Mucosa of stomach (tissue), 1 donor: Measurements from ENCODE around the gene CD3D.

Experiments
- H3K27me3 ChIP-seq: one replicate; pipeline ENCODE4 v1.7.0; 2013; ENCODE audit warnings: mild to moderate bottlenecking, low read length; ENCODE audit not compliant: control insufficient read depth, insufficient read depth
- H3K36me3 ChIP-seq: one replicate; pipeline ENCODE4 v1.7.0; 2013; ENCODE audit warnings: low read length; ENCODE audit not compliant: control insufficient read depth, insufficient read depth
- H3K4me1 ChIP-seq: one replicate; pipeline ENCODE4 v1.7.0; 2013; ENCODE audit warnings: mild to moderate bottlenecking, low read length; ENCODE audit not compliant: control insufficient read depth, insufficient read depth
- H3K4me3 ChIP-seq: one replicate; pipeline ENCODE4 v1.7.0; 2013; ENCODE audit warnings: low read length
- H3K9ac ChIP-seq: one replicate; pipeline ENCODE4 v1.7.0; 2013; ENCODE audit warnings: mild to moderate bottlenecking, low read length, moderate library complexity
- H3K9me3 ChIP-seq: one replicate; pipeline ENCODE4 v1.7.0; 2013; ENCODE audit warnings: mild to moderate bottlenecking, low read length, moderate library complexity; ENCODE audit not compliant: control insufficient read depth
- donor health status: Pancreatic carcinoma.

CD3D gene

GRCh38 chr11:118342503-118343161, at the start of gene CD3D:
CD3D (minus strand) TSS chr11:118342705; CDS start chr11:118342607, 98 bp downstream.
- H3K4me1 ChIP-seq: peaks cover 13% of the 10 kb centered on the region
- H3K4me3 ChIP-seq: no peak within 1 kb of the TSS
- no peak within 1 kb of the TSS for H3K9ac ChIP-seq
- H3K27me3 ChIP-seq: no peaks in the 10 kb centered on the region
- H3K36me3 ChIP-seq: no peaks in the 10 kb centered on the region
- H3K9me3 ChIP-seq: no peaks in the 10 kb centered on the region

- H3K4me1 ChIP-seq: no peaks in the 10 kb centered on the region
- no peaks in the 10 kb centered on the region for H3K9me3 ChIP-seq
- no peaks in the 10 kb centered on the region for H3K27me3 ChIP-seq
- peaks cover 13% of the 10 kb centered on the region for H3K36me3 ChIP-seq
- no peak overlapping the region for H3K4me3 ChIP-seq
- H3K9ac ChIP-seq: no peak overlapping the region
Measured at GRCh38 chr11:118383657-118384056, 41.2 kb upstream of the CD3D start.

- Histone ChIP-seq H3K9me3 (no peaks in the 10 kb centered on the region), H3K4me1 (no peaks in the 10 kb centered on the region), H3K9ac (no peak overlapping the region), H3K27me3 (no peaks in the 10 kb centered on the region), H3K36me3 (peaks cover 13% of the 10 kb centered on the region), H3K4me3 (no peak overlapping the region)
Measured at GRCh38 chr11:118382954-118383353, 40.4 kb upstream of the CD3D start.

GRCh38 chr11:118380571-118380970, 38.1 kb upstream of the CD3D start:
- Histone ChIP-seq H3K9me3 (no peaks in the 10 kb centered on the region), H3K9ac (no peak overlapping the region), H3K4me1 (no peaks in the 10 kb centered on the region), H3K27me3 (no peaks in the 10 kb centered on the region), H3K4me3 (no peak overlapping the region), H3K36me3 (peaks cover 12% of the 10 kb centered on the region)

GRCh38 chr11:118379497-118379896, 37.0 kb upstream of the CD3D start:
- peaks cover 16% of the 10 kb centered on the region for H3K36me3 ChIP-seq

GRCh38 chr11:118375978-118376377, 33.5 kb upstream of the CD3D start:
- Histone ChIP-seq H3K9ac (no peak overlapping the region), H3K4me1 (no peaks in the 10 kb centered on the region), H3K36me3 (peaks cover 23% of the 10 kb centered on the region), H3K9me3 (no peaks in the 10 kb centered on the region), H3K4me3 (no peak overlapping the region), H3K27me3 (no peaks in the 10 kb centered on the region)

More at GRCh38 chr11:118379497-118379896, 37.0 kb upstream of the CD3D start:
- Histone ChIP-seq H3K4me3 (no peak overlapping the region), H3K4me1 (no peaks in the 10 kb centered on the region), H3K27me3 (no peaks in the 10 kb centered on the region), H3K9me3 (no peaks in the 10 kb centered on the region), H3K9ac (no peak overlapping the region)

GRCh38 chr11:118374729-118375128, 32.2 kb upstream of the CD3D start:
- Histone ChIP-seq H3K9me3 (no peaks in the 10 kb centered on the region), H3K36me3 (peaks cover 23% of the 10 kb centered on the region), H3K4me3 (no peak overlapping the region), H3K27me3 (no peaks in the 10 kb centered on the region), H3K4me1 (no peaks in the 10 kb centered on the region), H3K9ac (no peak overlapping the region)

GRCh38 chr11:118373871-118374270, 31.4 kb upstream of the CD3D start:
- no peak overlapping the region for H3K4me3 ChIP-seq
- H3K9me3 ChIP-seq: no peaks in the 10 kb centered on the region
- H3K9ac ChIP-seq: no peak overlapping the region
- no peaks in the 10 kb centered on the region for H3K27me3 ChIP-seq
- peaks cover 20% of the 10 kb centered on the region for H3K36me3 ChIP-seq
- H3K4me1 ChIP-seq: no peaks in the 10 kb centered on the region

- H3K36me3 ChIP-seq: peaks cover 25% of the 10 kb centered on the region
- H3K27me3 ChIP-seq: no peaks in the 10 kb centered on the region
- H3K4me1 ChIP-seq: no peaks in the 10 kb centered on the region
- no peak overlapping the region for H3K9ac ChIP-seq
- no peaks in the 10 kb centered on the region for H3K9me3 ChIP-seq
- no peak overlapping the region for H3K4me3 ChIP-seq
Measured at GRCh38 chr11:118373263-118373662, 30.8 kb upstream of the CD3D start.

GRCh38 chr11:118370774-118371173, 28.3 kb upstream of the CD3D start:
- Histone ChIP-seq H3K4me1 (no peaks in the 10 kb centered on the region), H3K9ac (no peak overlapping the region), H3K36me3 (peaks cover 23% of the 10 kb centered on the region), H3K9me3 (no peaks in the 10 kb centered on the region), H3K4me3 (no peak overlapping the region), H3K27me3 (no peaks in the 10 kb centered on the region)

GRCh38 chr11:118366287-118366686, 23.8 kb upstream of the CD3D start:
- Histone ChIP-seq H3K9me3 (no peaks in the 10 kb centered on the region), H3K27me3 (no peaks in the 10 kb centered on the region), H3K4me3 (no peak overlapping the region), H3K4me1 (no peaks in the 10 kb centered on the region), H3K36me3 (peaks cover 7% of the 10 kb centered on the region), H3K9ac (no peak overlapping the region)

- no peaks in the 10 kb centered on the region for H3K4me1 ChIP-seq
- H3K9ac ChIP-seq: no peak overlapping the region
- no peaks in the 10 kb centered on the region for H3K27me3 ChIP-seq
- H3K9me3 ChIP-seq: no peaks in the 10 kb centered on the region
- no peak overlapping the region for H3K4me3 ChIP-seq
- H3K36me3 ChIP-seq: peaks cover 7% of the 10 kb centered on the region
Measured at GRCh38 chr11:118364956-118365615, 22.6 kb upstream of the CD3D start.
